SK-N-MC (cell line): Measurements from ENCODE around the gene CFAP53.

Experiments
- DNase-seq: peaks from one replicate; pipeline ENCODE4 v3.0.0-alpha.2; 2011; ENCODE audit warnings: low read depth, low spot score
- H3K27ac ChIP-seq: fragments of 200-600 bp; sonication (generic); 2 replicates; pipeline ENCODE4 v1.5.1; 2016; ENCODE audit warnings: mixed run types
- H3K36me3 ChIP-seq: fragments of 200-600 bp; sonication (generic); 2 replicates; pipeline ENCODE4 v1.6.1; 2017; ENCODE audit warnings: antibody characterized with exemption, low read length, mixed read lengths; ENCODE audit not compliant: insufficient read depth
- H3K4me3 ChIP-seq: fragments of 200-600 bp; sonication (generic); 2 replicates; pipeline ENCODE4 v1.5.1; 2016
- H3K9ac ChIP-seq: fragments of 200-600 bp; sonication (generic); 2 replicates; pipeline ENCODE4 v1.8.0; 2017; ENCODE audit warnings: mixed run types, mixed read lengths; ENCODE audit not compliant: insufficient read length
- H3K9me3 ChIP-seq: fragments of 200-600 bp; sonication (generic); 2 replicates; pipeline ENCODE4 v1.6.1; 2017; ENCODE audit warnings: low read depth, mild to moderate bottlenecking, antibody characterized with exemption, low read length, moderate library complexity, mixed read lengths
- EZH2 ChIP-seq: fragments of 200-600 bp; sonication (generic); IDR thresholded peaks from one replicate; pipeline ENCODE4 v1.6.1; 2017; ENCODE audit warnings: antibody characterized with exemption
- FOXP2 ChIP-seq: optimal IDR thresholded peaks from 2 replicates; pipeline ENCODE3; 2011; ENCODE audit warnings: mild to moderate bottlenecking, moderate library complexity; ENCODE audit not compliant: insufficient read depth; ENCODE audit errors: extremely low read length, control extremely low read depth
- POLR2AphosphoS5 ChIP-seq: IDR thresholded peaks from 2 replicates; pipeline ENCODE4 v1.6.1; 2012; ENCODE audit warnings: mild to moderate bottlenecking, low read depth, low read length, borderline replicate concordance

Gene CFAP53

GRCh38 chr18:50283469-50284209 is 17.3 kb upstream of the CFAP53 start:
- TF ChIP-seq EZH2 (no peak), POLR2AphosphoS5 (no peak), FOXP2 (no peak)

GRCh38 chr18:50282521-50283335 is 16.4 kb upstream of the CFAP53 start:
- Histone ChIP-seq H3K9me3 (no peaks in the 10 kb centered on the region), H3K27ac (no peak overlapping the region), H3K9ac (no peak overlapping the region), H3K4me3 (no peak overlapping the region), H3K36me3 (peaks cover 23% of the 10 kb centered on the region; the same call in 1 of the 2 replicates)
- DNase-seq: no peak
- TF ChIP-seq POLR2AphosphoS5 (no peak), FOXP2 (no peak), EZH2 (no peak)

More at GRCh38 chr18:50283469-50284209, 17.3 kb upstream of the CFAP53 start:
- Histone ChIP-seq H3K36me3 (peaks cover 23% of the 10 kb centered on the region; the same call in 1 of the 2 replicates), H3K9ac (no peak overlapping the region), H3K27ac (no peak overlapping the region), H3K9me3 (no peaks in the 10 kb centered on the region), H3K4me3 (no peak overlapping the region)
- no peak for DNase-seq

DNA sequence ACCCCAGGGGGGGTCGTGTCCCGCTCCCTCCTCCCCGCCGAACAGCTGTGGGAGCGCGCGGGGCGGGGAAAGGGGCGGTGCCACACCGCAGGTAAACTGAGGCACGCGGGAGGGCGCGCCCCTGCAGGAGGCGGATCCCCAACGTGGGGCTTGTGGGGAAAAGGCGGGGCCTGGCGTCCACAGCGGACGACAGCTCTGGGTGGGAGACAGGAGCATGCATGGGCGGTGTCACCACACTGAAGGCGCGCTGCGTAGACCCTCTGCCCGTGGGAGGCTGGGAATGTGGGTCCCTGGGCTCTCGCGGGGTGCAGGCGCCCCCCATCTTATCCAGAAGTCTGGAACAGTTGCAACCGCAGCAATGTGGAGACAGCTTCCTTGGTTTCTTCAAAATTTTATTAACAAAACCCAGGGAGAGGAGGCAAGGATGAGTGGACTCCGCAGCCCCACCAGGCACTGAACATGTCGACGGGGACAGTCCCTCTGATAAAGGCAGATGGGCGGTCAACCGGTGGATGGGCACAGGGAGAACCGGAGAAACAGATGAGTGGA is 15.8 kb upstream of the CFAP53 start:
- peaks cover 23% of the 10 kb centered on the region; the same call in 1 of the 2 replicates for H3K36me3 ChIP-seq
- no peak for TF ChIP-seq EZH2
- no peak for TF ChIP-seq POLR2AphosphoS5
- no peak for TF ChIP-seq FOXP2
- peak overlapping the region; percentile 76 for H3K9ac ChIP-seq
- H3K9me3 ChIP-seq: no peaks in the 10 kb centered on the region
- no peak for DNase-seq
- no peak overlapping the region for H3K27ac ChIP-seq
- peak overlapping the region; percentile 89 for H3K4me3 ChIP-seq

DNA sequence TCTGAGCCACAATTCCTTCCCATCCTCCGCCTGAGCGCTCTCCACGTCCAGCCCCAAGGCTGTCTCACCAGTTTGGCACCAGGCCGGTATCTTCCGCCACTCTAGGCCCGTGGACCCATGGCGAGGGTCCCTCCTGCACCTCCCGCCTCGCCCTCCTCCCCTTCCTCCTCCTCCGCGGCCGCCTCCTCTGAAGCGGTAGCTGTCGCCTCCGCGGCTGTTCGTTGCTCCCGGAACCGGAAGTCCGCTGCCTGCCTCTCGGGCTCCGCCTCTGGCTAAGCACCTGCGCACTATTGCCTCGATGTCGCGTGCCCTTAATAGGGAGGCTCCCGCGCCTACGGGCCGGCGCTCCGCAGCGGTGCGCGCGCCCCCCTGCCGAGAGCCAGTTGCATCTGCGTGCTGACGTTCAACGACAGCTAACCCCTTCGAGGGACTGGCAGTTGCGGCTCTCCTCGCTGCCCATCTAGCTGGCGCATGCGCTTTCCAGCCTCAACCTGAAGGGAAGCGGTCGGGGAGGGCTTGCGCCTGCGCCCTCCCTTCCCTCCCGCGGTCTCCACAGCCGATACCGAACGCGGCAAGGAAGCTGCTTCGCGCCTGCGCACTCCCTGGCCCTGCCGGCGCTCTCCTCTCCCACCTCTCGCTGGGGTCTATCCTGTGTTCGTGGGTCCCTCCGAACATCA is 15.1 kb upstream of the CFAP53 start, which contains the start of gene MBD1:
TSS of gene MBD1 (minus strand) at position 229 of the 677 bp plus-strand sequence. CDS start 1,531 bp downstream, outside the sequence.
- Histone ChIP-seq H3K4me3 (peak within 1 kb of the TSS; percentile 89), H3K9ac (peak within 1 kb of the TSS; percentile 92), H3K36me3 (peaks cover 29% of the 10 kb centered on the region; the same call in 1 of the 2 replicates), H3K27ac (peak within 1 kb of the TSS; percentile 42; the same call in 1 of the 2 replicates), H3K9me3 (no peaks in the 10 kb centered on the region)
- TF ChIP-seq FOXP2 (no peak), EZH2 (no peak), POLR2AphosphoS5 (peak; percentile 87)
- peak; percentile 88 for DNase-seq

DNA sequence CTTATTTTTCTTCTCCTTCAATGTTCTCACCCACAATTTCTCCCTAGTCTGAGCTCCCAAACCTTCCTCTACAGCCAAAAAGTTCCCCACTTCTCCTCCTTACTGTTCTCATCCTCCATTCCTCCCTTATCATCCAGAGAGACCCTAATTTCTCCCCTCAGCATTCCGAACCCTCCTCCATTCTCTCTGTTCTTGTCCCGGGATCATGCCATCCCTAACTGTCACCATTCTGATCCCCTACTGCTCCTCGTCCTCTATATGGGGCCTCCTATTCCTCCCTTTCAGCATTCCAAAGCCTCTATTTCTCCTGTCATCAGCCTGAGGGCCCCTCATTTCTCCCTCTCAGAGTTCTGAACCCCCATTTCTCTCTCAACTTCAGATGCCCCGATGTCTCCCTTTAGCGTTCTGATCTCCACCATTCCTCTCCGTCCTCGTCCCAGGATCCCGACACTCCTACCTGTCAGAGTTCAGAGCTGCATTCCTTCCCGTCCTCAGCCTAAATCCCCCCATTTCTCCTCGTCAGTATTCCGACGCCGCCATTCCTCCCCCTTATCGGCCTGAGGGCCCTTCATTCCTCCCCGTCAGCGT is 14.5 kb upstream of the CFAP53 start:
- TF ChIP-seq POLR2AphosphoS5: no peak
- TF ChIP-seq FOXP2: no peak
- no peak for TF ChIP-seq EZH2
- peak overlapping the region; percentile 92 for H3K9ac ChIP-seq
- DNase-seq: no peak
- H3K27ac ChIP-seq: peak overlapping the region; percentile 42; the same call in 1 of the 2 replicates
- H3K36me3 ChIP-seq: peaks cover 36% of the 10 kb centered on the region; the same call in 1 of the 2 replicates
- peak overlapping the region; percentile 89 for H3K4me3 ChIP-seq
- no peaks in the 10 kb centered on the region for H3K9me3 ChIP-seq

DNA sequence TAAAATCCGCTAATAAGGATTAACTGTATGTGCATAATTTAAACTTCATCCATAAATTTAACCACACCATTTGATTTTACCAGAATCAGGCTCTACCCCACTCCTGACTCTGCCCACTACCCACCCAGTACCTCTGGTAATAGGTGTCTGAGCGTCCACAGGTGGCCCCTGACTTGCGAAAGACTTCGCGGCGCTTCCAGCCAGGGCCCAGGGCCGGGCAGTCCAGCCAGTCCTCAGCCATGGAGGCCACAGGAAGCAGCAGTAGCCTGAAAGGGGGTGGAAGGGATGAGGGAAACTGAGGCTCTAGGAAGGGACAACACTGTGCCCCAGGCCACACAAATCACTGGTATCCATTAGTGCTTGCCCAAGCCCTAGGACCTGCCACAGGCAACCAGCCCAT is 13.5 kb upstream of the CFAP53 start:
- Histone ChIP-seq H3K9ac (peak overlapping the region; percentile 92), H3K4me3 (no peak overlapping the region), H3K9me3 (no peaks in the 10 kb centered on the region), H3K36me3 (peaks cover 44% of the 10 kb centered on the region; the same call in 1 of the 2 replicates), H3K27ac (no peak overlapping the region)
- DNase-seq: no peak
- TF ChIP-seq EZH2: no peak
- no peak for TF ChIP-seq FOXP2
- no peak for TF ChIP-seq POLR2AphosphoS5

- peaks cover 48% of the 10 kb centered on the region; the same call in 1 of the 2 replicates for H3K36me3 ChIP-seq
- TF ChIP-seq EZH2 (no peak), FOXP2 (no peak), POLR2AphosphoS5 (no peak)
- H3K9me3 ChIP-seq: no peaks in the 10 kb centered on the region
- no peak for DNase-seq
- no peak overlapping the region for H3K27ac ChIP-seq
- H3K9ac ChIP-seq: no peak overlapping the region
- no peak overlapping the region for H3K4me3 ChIP-seq
Observed at GRCh38 chr18:50277942-50278341, 11.6 kb upstream of the CFAP53 start.
